Stimulated activated CD4-positive, alpha-beta T cell treated with anti-CD3 and anti-CD28 coated beads, Interleukin-1b, Interleukin-23, amount 100 ng/mL, for 48 hours (primary cell): ENCODE results near the gene DMRTC2.

Source experiments
- DNase-seq: peaks from one replicate; pipeline ENCODE4 v3.0.0-alpha.2; 2020

Gene DMRTC2

DNA sequence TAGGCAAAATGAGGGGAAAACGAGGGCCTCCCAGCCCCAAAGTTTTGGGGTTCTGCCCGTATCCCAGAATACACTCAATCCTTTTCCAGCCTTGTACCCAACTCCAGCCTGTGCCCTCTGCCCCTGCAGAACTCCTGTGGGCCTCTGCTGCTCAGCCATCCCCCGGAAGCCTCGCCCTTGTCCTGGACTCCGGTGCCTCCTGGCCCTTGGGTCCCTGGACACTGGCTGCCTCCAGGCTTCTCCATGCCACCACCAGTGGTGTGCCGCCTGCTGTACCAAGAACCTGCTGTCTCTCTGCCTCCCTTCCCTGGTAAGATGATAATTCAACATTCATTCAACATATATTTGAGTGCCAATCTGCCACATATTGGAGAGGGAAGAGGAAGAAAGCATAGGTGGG lies 3.8 kb downstream of the DMRTC2 start:
- DNase-seq, result no peak

DNA sequence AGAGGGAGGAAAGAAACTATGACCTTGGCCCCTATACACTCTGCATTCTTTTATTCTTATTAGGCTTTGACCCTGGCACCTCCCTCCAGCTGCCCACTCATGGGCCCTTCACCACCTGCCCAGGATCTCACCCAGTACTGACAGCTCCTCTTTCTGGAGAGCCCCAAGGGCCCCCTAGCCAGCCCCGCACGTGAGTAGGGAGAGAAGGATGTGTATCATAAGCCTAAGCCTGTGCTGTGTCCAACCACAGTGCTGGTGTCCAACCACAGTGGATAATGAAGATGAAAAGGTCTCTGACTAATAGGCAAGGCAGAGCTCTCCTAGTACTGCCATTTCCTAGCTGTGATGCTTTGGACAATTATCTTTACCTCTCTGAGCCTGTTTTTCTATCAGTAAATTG lies 4.2 kb downstream of the DMRTC2 start:
- no peak for DNase-seq

DNA sequence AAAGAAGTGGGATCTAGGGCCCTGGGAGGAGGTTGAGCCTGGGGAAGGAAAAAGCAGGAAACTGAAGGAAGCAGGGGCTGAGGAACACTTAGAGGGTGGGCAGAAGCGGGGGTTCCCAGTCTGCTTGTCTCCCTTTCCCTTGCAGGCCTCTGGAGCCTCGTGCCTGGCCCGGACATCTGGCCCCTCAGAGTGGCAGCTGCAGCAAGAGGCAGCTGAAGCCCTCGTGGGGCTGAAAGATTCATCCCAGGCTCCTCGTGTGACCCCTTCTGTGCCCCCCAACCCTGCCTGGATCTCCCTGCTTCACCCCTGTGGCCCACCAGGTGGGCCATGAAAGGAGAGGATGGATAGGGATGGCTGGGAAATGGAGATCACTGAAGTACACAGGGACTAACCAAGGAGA lies 5.5 kb downstream of the DMRTC2 start:
- DNase-seq, result no peak

GRCh38 chr19:41851456-41851855 lies 6.6 kb downstream of the DMRTC2 start:
- DNase-seq, result no peak

DNA sequence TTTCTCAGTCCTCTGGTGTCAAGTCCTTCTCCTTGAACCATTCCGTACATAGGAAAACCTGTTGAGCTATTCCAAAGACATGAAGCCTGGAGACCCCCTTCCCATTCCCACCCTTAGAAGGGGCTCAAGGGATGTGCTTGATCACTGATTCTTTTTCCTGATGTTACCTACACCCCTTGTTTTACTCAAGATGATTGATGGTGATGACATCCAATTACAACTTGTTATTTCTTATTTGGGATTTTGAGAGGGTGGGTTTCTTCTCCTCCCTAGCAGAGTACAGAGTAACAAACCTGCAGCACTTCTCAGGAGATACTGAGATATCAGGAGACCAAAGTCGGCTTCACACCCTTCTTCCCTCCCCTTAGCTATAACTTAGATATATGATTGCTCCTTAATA lies 8.5 kb downstream of the DMRTC2 start:
- DNase-seq, result no peak

DNA sequence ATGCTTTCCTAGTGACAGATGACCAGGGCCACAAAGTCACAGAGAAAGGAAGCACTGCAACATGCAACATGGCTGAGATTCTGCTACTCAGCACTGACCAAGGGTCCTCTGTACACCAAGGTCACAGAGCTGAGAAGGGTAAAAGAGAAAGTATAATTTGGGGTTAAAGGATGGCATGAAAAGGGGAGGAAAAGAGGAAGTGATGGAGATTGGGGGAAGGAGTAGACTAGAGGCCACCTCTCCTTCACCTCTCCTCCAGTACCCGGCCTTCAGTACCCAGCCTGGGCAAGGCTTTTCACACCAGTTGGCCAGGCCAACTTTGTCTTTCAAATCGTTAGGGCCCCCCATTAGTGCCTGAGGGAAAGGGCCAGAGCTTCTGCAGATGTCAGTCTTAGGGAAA lies 8.9 kb downstream of the DMRTC2 start:
- no peak for DNase-seq

- DNase-seq, result no peak
These were observed 14.4 kb downstream of the DMRTC2 start for GRCh38 chr19:41859213-41859617.

GRCh38 chr19:41859618-41860418 lies 15.0 kb downstream of the DMRTC2 start, which contains the start of gene RPS19:
Gene RPS19 (plus strand): TSS chr19:41860255. CDS start chr19:41860775, 520 bp downstream.
- peak; percentile 97 for DNase-seq

DNA sequence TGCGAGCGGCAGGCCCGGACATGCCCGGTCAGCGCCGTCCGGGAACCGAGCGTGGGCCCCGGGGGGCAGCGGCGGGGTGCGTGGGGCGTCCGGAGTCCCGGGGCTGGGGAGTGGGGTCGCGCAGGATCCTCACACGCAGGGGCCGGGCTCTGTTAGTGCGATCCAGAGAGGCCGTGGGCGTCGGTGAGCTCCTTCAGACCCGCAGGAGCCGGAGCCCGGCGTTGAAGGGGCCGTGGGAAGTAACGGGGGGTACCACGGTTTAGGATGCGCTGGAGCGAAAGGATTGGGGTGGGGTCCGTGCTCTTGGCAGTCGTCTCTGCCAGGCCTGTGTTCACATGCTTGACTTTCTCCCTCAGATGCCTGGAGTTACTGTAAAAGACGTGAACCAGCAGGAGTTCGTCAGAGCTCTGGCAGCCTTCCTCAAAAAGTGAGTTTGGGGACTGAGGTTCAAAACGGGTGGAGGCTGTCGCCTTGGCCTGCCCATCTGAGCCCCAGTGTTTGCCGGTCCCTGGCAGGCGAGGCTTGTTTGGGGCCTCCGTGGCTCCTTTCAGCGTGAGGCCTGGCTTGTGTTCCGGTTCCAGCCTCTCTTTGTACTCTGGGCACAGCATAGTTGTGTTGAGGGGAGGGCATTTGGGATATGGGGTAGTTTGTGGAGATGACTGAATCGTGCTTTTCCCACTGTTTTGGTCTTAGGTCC lies 15.7 kb downstream of the DMRTC2 start:
- peak; percentile 34 for DNase-seq

- DNase-seq, result no peak
These were observed 16.4 kb downstream of the DMRTC2 start for GRCh38 chr19:41861116-41861768.

- DNase-seq, result no peak
These were observed 17.0 kb downstream of the DMRTC2 start for GRCh38 chr19:41861846-41862245.

- DNase-seq, result no peak
These were observed 17.7 kb downstream of the DMRTC2 start for GRCh38 chr19:41862445-41862986.

GRCh38 chr19:41863209-41863931 lies 18.5 kb downstream of the DMRTC2 start:
- DNase-seq, result no peak

GRCh38 chr19:41864374-41864773 lies 19.5 kb downstream of the DMRTC2 start:
- DNase-seq, result no peak

GRCh38 chr19:41866284-41866683 lies 21.4 kb downstream of the DMRTC2 start:
- no peak for DNase-seq

DNA sequence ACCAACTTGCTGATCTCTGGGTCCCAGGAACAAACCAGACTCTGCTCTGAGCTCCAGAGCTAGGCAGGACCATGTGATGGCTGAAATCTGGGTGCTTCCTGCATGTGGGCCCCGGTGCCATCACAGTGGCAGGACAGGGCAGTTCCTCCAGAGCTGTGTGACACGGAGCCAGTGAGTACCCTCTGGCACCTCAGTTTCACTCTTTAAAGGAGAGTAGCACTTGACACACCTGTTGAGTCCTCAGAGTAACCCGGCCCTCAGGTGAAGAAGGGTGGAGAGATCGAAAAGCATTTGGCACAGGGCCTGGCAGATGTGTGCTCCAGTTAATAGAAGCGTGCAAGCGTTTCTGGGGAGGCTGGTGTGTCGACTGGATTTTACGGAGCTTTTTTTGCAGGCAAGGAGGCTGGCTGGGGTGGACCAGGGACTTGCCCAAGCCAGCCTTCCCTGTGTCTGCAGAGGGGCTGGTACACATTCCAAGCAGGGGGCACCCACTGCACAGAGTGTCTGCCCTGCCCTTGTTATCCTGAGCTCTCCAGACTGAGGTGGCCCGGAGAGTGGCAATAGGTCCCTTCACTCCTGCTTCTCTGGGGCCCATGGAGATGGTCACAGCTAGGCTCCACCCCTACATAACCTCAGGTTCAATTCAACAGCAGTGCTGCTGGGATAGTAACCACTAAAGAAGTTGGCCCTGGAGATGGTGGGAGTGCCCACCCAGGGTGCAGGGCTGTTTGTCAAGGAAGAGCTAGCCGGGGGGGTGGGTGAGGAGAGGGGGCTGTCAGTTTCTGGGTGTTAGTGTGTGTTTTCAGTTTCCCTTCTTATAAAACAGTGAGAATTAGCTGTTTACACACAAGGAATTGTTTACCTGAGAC lies 23.5 kb downstream of the DMRTC2 start:
- DNase-seq, result no peak

GRCh38 chr19:41868989-41869300 lies 24.1 kb downstream of the DMRTC2 start:
- DNase-seq, result no peak

- no peak for DNase-seq
These were observed 24.6 kb downstream of the DMRTC2 start for GRCh38 chr19:41869374-41869955.

- peak; percentile 46 for DNase-seq
These were observed 25.6 kb downstream of the DMRTC2 start for GRCh38 chr19:41870401-41870873.

DNA sequence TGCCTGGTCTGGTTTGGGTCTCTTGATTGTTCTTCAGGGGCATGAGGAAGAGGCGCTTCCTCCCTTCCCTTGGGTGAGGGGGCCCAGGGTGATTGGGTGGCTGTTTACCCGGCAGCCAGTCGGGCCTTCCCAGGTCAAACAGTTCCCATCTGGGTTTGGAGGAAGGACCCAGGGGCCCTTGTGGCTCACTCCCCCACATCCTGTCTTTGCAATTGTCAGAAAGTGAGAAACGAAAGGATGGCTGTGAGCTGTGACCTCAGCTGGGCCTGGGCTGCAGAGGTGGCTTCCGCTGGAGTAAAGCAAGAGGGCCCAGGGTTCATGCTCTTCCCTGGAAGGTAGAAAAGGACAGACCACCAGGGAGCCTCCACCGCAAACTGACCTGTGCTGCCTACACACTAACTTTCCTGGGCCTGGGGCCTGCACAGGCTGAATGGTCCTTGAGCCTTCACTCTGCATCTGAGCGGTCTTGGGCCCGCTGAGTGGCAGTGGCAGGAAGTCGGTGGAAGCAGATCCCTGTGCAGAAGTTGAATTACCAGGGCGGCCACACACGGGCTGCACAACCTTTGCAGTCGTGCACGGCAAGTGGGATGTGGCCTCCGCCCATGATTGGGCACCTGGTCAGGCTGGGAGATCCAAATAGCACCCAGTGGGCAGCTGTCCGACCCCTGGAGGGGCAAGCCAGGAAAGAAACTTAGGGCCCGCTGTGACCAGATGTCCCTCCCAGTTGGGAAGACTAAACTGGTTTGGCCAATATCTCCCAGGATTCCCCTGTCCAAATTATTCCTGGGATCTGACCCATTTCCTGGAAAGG lies 26.9 kb downstream of the DMRTC2 start:
- peak; percentile 74 for DNase-seq

DNA sequence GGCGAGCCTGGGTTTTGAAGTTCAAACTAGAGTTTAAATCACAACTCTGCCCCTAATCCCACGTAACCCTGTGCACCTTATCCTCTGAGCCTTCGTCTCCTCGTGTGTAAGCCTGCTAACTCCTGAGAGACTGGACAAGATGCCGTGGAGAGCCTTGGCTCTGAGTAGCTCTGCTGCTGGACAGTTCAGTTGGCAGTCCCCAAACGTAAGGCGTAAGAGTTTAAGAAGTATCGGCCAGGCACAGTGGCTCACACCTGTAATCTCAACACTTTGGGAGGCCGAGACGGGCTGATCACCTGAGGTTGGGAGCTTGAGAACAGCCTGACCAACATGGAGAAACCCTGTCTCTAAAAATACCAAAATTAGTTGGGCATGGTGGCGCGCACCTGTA lies 27.5 kb downstream of the DMRTC2 start:
- DNase-seq, result no peak
